Activated naive CD8-positive, alpha-beta T cell treated with anti-CD3 and anti-CD28 coated beads, Interleukin-2, amount 10 ng/mL, durations not matched to agents 7 days and 5 days (primary cell): Measurements from ENCODE around the gene HDAC1. TPM values are rescaled to one million over a fixed set of nuclear protein-coding genes. Genes with fewer than 3 reads are reported as not detected.
"Not testable (repeated sequence)": the region's sequence is repeated elsewhere in the genome, so short reads cannot be mapped to it uniquely, and the experiment has no call there.

Experiments
- ATAC-seq: fragments of 150-1000 bp; cut with Tn5 transposase; one replicate; pipeline ENCODE4 v1.10.0; 2021; ENCODE audit warnings: low read depth, moderate library complexity
- POLR2A ChIA-PET: fragments of 350-600 bp; sonication (Branson Sonifier 250); formaldehyde crosslinking; loops from one replicate; lab custom pipeline; 2021; ENCODE audit warnings: antibody characterized with exemption; lab: Charles Lee
- DNase-seq: peaks from one replicate; pipeline ENCODE4 v3.0.0; 2021
- H3K27ac Mint-ChIP-seq: one replicate; pipeline ENCODE4 v1.8.0; 2022; ENCODE audit warnings: mild to moderate bottlenecking, mixed read lengths
- H3K27me3 Mint-ChIP-seq: one replicate; pipeline ENCODE4 v1.8.0; 2022; ENCODE audit warnings: mild to moderate bottlenecking, moderate library complexity, mixed read lengths
- H3K36me3 Mint-ChIP-seq: one replicate; pipeline ENCODE4 v1.8.0; 2021; ENCODE audit warnings: mild to moderate bottlenecking, mixed read lengths
- H3K4me1 Mint-ChIP-seq: one replicate; pipeline ENCODE4 v1.8.0; 2021; ENCODE audit warnings: mixed read lengths
- H3K4me3 Mint-ChIP-seq: one replicate; pipeline ENCODE4 v1.8.0; 2022; ENCODE audit warnings: mild to moderate bottlenecking, moderate library complexity, mixed read lengths
- H3K9me3 Mint-ChIP-seq: one replicate; pipeline ENCODE4 v1.8.0; 2021; ENCODE audit warnings: mixed read lengths
- total RNA-seq, 2 experiments: library from RNA; stranded (reverse); gene quantifications; one replicate each; pipeline ENCODE4 v1.2.3, GENCODE V29; 2021

HDAC1 gene
- total RNA-seq, 2 experiments from 2014 or later = 195 to 197 TPM

DNA sequence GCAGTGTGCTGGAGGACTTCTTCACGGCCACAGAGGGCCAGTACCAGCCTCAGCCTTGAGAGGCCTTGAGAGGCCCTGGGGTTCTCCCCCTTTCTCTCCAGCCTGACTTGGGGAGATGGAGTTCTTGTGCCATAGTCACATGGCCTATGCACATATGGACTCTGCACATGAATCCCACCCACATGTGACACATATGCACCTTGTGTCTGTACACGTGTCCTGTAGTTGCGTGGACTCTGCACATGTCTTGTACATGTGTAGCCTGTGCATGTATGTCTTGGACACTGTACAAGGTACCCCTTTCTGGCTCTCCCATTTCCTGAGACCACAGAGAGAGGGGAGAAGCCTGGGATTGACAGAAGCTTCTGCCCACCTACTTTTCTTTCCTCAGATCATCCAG lies 6.2 kb upstream of the HDAC1 start:
- Mint-ChIP-seq H3K4me1 (peaks cover 7% of the 10 kb centered on the region), H3K27ac (no peak overlapping the region), H3K4me3 (no peak overlapping the region), H3K9me3 (no peaks in the 10 kb centered on the region), H3K36me3 (peaks cover 34% of the 10 kb centered on the region), H3K27me3 (no peaks in the 10 kb centered on the region)
- POLR2A ChIA-PET = interaction anchor here (1.2 kb wide), 1 partner anchor 15 kb away, joined by 3 read pairs; no protein-coding TSS in a partner anchor
- DNase-seq (no peak), ATAC-seq (peak; percentile 5)

- ATAC-seq (no peak), DNase-seq (no peak)
- Mint-ChIP-seq H3K9me3 (no peaks in the 10 kb centered on the region), H3K4me3 (no peak overlapping the region), H3K27ac (no peak overlapping the region), H3K36me3 (peaks cover 29% of the 10 kb centered on the region), H3K27me3 (no peaks in the 10 kb centered on the region), H3K4me1 (peaks cover 13% of the 10 kb centered on the region)
- POLR2A ChIA-PET = interaction anchor here (0.6 to 0.9 kb wide), 3 partner anchors 13 to 21 kb away, joined by 4 to 8 read pairs (median 5); no protein-coding TSS in a partner anchor
Observed at GRCh38 chr1:32286763-32287162, 5.1 kb upstream of the HDAC1 start.

- H3K9me3 Mint-ChIP-seq = no peaks in the 10 kb centered on the region
- H3K27ac Mint-ChIP-seq = no peak overlapping the region
- no peak for ATAC-seq
- no peak for DNase-seq
- peaks cover 32% of the 10 kb centered on the region for H3K36me3 Mint-ChIP-seq
- H3K4me3 Mint-ChIP-seq = no peak overlapping the region
- POLR2A ChIA-PET = interaction anchor here (3.8 kb wide), 1 partner anchor 47 kb away, joined by 24 read pairs; the partner anchor contains the start of gene MARCKSL1
- peaks cover 19% of the 10 kb centered on the region for H3K4me1 Mint-ChIP-seq
- no peaks in the 10 kb centered on the region for H3K27me3 Mint-ChIP-seq
Observed at GRCh38 chr1:32289256-32289655, 2.6 kb upstream of the HDAC1 start.

DNA sequence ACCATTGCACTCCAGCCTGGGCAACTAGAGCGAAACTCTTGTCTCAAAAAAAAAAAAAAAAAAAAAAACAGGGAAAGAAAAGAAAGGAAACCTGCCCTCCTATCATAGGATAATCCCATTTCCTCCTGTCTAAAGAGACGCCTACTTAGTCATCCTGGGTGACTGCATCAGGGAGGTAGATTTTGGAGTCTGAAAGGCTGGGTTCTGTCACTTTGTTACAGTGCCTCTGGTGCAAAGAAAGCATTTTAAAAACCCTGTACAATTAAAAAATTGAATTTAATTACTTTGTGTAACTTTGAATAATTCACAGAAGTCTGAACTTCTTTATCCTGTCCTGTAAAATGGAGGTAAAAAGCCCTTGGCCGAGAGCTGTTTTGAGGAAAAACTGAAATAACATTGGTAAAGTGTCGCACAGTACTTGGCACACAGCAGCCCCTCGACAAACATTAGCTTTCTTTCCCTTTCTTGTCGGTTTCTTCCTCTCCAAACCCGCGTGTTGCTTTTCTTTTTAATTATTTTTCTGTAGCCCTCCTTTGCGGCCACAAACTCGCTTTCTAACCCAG lies 657 bp upstream of the HDAC1 start:
- Mint-ChIP-seq H3K9me3 (no peaks in the 10 kb centered on the region), H3K27me3 (no peaks in the 10 kb centered on the region), H3K36me3 (peaks cover 23% of the 10 kb centered on the region), H3K4me1 (peaks cover 27% of the 10 kb centered on the region), H3K27ac (peak overlapping the region; percentile 87), H3K4me3 (peak overlapping the region; percentile 100)
- ATAC-seq (no peak), DNase-seq (no peak)
- POLR2A ChIA-PET = interaction anchor here (0.5 to 4.0 kb wide), 25 partner anchors 10 to 836 kb away, joined by 3 to 60 read pairs (median 4); partner anchors contain the start of genes BSDC1, EIF3I, LCK and MARCKSL1

- H3K27me3 Mint-ChIP-seq, H3K27ac Mint-ChIP-seq, ATAC-seq, H3K4me3 Mint-ChIP-seq, DNase-seq, POLR2A ChIA-PET, H3K9me3 Mint-ChIP-seq: not testable (repeated sequence)
- H3K4me1 Mint-ChIP-seq = peaks cover 20% of the 10 kb centered on the region
- peaks cover 29% of the 10 kb centered on the region for H3K36me3 Mint-ChIP-seq
Observed at GRCh38 chr1:32298211-32298610, 6.3 kb downstream of the HDAC1 start.

GRCh38 chr1:32299327-32299726 lies 7.4 kb downstream of the HDAC1 start:
- ATAC-seq (no peak), DNase-seq (no peak)
- Mint-ChIP-seq H3K9me3 (peaks cover 3% of the 10 kb centered on the region), H3K27me3 (no peaks in the 10 kb centered on the region), H3K27ac (no peak overlapping the region), H3K4me1 (peaks cover 22% of the 10 kb centered on the region), H3K36me3 (peaks cover 37% of the 10 kb centered on the region), H3K4me3 (no peak overlapping the region)
- POLR2A ChIA-PET = no interaction called here

DNA sequence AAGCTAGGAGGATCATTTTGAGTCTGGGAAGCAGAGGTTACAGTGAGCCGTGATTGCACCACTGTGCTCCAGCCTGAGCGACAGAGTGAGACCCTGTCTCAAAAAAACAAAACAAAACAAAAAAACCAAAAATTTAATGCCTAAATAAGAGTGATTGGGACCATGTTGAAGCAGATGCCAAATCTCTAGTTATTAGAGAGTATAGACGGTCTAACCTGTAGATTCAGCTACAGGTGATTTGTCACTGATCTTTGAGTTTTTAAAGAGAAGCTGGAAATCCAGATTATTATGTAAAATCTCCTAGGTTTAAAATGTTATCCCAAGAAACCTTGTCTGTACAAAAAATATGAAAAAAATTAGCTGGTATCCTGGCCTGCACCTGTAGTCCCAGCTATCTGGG lies 11.5 kb downstream of the HDAC1 start:
- Mint-ChIP-seq H3K4me3 (no peak overlapping the region), H3K9me3 (peaks cover 3% of the 10 kb centered on the region), H3K27me3 (no peaks in the 10 kb centered on the region), H3K27ac (no peak overlapping the region), H3K4me1 (peaks cover 21% of the 10 kb centered on the region), H3K36me3 (peaks cover 44% of the 10 kb centered on the region)
- DNase-seq = no peak
- ATAC-seq = no peak
- POLR2A ChIA-PET = interaction anchor here (0.6 to 1.3 kb wide), 2 partner anchors 10 to 12 kb away, joined by 3 read pairs; no protein-coding TSS in a partner anchor

DNA sequence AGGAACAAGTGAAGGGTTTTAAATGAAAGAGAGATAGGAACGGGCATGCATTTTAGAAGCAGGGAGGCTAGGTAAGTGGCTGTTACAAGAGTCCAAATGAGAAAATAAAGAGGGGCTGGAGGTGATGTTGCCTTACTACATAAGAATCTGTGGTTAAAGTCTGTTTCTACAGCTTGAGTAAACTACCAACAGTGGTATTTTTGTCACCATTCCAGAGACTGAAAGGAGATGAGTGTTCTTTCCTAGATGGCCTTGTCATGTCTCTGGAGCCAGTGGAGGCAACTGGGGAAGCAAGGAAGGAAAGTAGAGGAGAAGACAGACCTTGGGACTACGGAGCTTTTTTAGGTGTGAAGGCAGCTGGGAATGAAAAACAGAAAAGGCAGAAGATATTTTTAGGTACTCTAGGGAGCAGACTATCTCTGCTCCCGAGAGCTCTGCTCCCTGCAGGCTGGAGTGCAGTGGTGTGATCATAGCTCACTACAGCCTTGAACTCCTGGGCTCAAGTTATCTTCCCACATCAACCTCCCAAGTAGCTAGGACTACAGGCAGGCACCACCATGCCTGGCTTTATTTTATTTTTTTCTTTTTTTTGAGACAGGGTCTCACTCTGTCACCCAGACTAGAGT lies 12.2 kb downstream of the HDAC1 start:
- no peak for DNase-seq
- peaks cover 44% of the 10 kb centered on the region for H3K36me3 Mint-ChIP-seq
- no peaks in the 10 kb centered on the region for H3K27me3 Mint-ChIP-seq
- H3K4me3 Mint-ChIP-seq = no peak overlapping the region
- H3K9me3 Mint-ChIP-seq = peaks cover 3% of the 10 kb centered on the region
- H3K4me1 Mint-ChIP-seq = peaks cover 23% of the 10 kb centered on the region
- ATAC-seq = no peak
- POLR2A ChIA-PET = interaction anchor here (0.5 to 1.3 kb wide), 2 partner anchors 13 to 77 kb away, joined by 3 read pairs; no protein-coding TSS in a partner anchor
- H3K27ac Mint-ChIP-seq = peak overlapping the region; percentile 64

DNA sequence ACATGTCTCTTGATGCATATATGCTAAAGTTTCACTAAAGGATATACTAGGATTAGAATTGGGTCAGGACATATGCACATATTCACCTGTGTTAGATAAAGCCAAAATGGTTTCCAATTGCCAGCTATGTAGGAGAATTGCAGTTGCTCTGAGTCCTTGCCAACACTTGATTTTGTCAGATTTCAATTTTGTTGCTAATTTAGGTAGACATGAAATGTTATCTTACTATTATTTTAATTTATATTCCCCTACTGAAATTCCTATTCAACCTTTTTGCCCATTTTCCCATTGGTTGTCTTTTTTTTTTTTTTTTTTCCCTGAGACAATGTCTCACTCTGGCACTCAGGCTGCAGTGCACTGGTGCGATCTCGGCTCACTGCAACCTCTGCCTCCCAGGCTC lies 13.4 kb downstream of the HDAC1 start:
- POLR2A ChIA-PET = no interaction called here
- peaks cover 49% of the 10 kb centered on the region for H3K36me3 Mint-ChIP-seq
- DNase-seq (no peak), ATAC-seq (no peak)
- H3K27ac Mint-ChIP-seq = no peak overlapping the region
- H3K9me3 Mint-ChIP-seq = peaks cover 3% of the 10 kb centered on the region
- no peak overlapping the region for H3K4me3 Mint-ChIP-seq
- peaks cover 29% of the 10 kb centered on the region for H3K4me1 Mint-ChIP-seq
- no peaks in the 10 kb centered on the region for H3K27me3 Mint-ChIP-seq

DNA sequence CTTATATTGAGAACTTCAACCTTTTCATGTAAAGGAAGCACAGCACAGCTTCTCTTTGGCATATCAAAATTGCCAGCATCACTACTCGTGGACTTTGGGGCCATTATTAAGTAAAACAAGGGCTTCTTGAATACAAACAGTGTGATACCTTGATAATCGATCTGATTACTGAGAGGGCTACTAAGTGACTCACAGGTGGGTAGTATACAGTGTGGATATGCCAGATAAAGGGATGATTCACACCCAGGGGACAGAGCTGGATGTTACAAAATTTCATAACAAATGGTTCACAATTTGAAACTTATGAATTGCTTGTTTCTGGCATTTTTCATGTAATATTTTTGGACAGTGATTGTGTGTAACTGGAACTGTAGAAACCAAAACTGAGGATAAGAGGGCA lies 15.4 kb downstream of the HDAC1 start:
- no peak for ATAC-seq
- DNase-seq = no peak
- H3K4me1 Mint-ChIP-seq = peaks cover 34% of the 10 kb centered on the region
- H3K27me3 Mint-ChIP-seq = no peaks in the 10 kb centered on the region
- POLR2A ChIA-PET = interaction anchor here (0.6 to 1.0 kb wide), 2 partner anchors 13 to 21 kb away, joined by 4 to 5 read pairs; no protein-coding TSS in a partner anchor
- no peak overlapping the region for H3K4me3 Mint-ChIP-seq
- peaks cover 3% of the 10 kb centered on the region for H3K9me3 Mint-ChIP-seq
- peak overlapping the region; percentile 7 for H3K27ac Mint-ChIP-seq
- H3K36me3 Mint-ChIP-seq = peaks cover 42% of the 10 kb centered on the region

GRCh38 chr1:32309960-32310359 lies 18.1 kb downstream of the HDAC1 start:
- POLR2A ChIA-PET = no interaction called here
- ATAC-seq = no peak
- Mint-ChIP-seq H3K36me3 (peaks cover 31% of the 10 kb centered on the region), H3K27me3 (no peaks in the 10 kb centered on the region), H3K9me3 (no peaks in the 10 kb centered on the region), H3K27ac (no peak overlapping the region), H3K4me3 (no peak overlapping the region), H3K4me1 (peaks cover 34% of the 10 kb centered on the region)
- no peak for DNase-seq

GRCh38 chr1:32311709-32312393 lies 20.0 kb downstream of the HDAC1 start:
- POLR2A ChIA-PET = interaction anchor here (1.0 to 1.3 kb wide), 2 partner anchors 20 to 25 kb away, joined by 3 to 6 read pairs; partner anchors contain the start of gene MARCKSL1
- H3K4me3 Mint-ChIP-seq = no peak overlapping the region
- peak overlapping the region; percentile 3 for H3K27ac Mint-ChIP-seq
- peak; percentile 42 for ATAC-seq
- no peaks in the 10 kb centered on the region for H3K9me3 Mint-ChIP-seq
- H3K4me1 Mint-ChIP-seq = peaks cover 34% of the 10 kb centered on the region
- no peaks in the 10 kb centered on the region for H3K27me3 Mint-ChIP-seq
- H3K36me3 Mint-ChIP-seq = peaks cover 25% of the 10 kb centered on the region
- DNase-seq = no peak

DNA sequence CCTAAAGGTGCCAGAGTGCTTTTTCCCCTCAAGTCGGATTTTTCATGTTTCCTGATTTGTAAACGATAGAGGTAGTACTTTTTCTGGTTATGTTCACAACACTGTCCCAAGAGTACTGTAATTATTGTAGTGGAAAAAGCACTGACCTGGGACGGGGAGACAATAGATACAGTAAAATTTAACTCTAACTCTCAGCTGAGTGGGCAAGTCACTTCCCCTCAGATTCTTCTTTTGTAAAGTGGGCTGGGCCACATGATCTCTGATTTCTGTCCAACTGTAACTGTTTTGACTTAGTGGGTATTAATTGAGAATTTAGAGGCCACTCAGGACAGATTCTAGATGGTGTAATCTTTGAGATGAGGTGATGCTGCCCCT lies 25.0 kb downstream of the HDAC1 start:
- Mint-ChIP-seq H3K36me3 (peaks cover 15% of the 10 kb centered on the region), H3K27ac (no peak overlapping the region), H3K4me3 (no peak overlapping the region), H3K9me3 (no peaks in the 10 kb centered on the region), H3K27me3 (no peaks in the 10 kb centered on the region), H3K4me1 (peaks cover 22% of the 10 kb centered on the region)
- POLR2A ChIA-PET = interaction anchor here (0.6 kb wide), 1 partner anchor 142 kb away, joined by 3 read pairs; no protein-coding TSS in a partner anchor
- DNase-seq = no peak
- no peak for ATAC-seq
